Measurements from ENCODE around the gene FGF12. TPM values are rescaled to one million over a fixed set of nuclear protein-coding genes. Genes with fewer than 3 reads are reported as not detected.

The FGF12 gene
- polyA plus RNA-seq, 1 of the 3 experiments (the other 2 are of a cell fraction) = 0.30 TPM

DNA sequence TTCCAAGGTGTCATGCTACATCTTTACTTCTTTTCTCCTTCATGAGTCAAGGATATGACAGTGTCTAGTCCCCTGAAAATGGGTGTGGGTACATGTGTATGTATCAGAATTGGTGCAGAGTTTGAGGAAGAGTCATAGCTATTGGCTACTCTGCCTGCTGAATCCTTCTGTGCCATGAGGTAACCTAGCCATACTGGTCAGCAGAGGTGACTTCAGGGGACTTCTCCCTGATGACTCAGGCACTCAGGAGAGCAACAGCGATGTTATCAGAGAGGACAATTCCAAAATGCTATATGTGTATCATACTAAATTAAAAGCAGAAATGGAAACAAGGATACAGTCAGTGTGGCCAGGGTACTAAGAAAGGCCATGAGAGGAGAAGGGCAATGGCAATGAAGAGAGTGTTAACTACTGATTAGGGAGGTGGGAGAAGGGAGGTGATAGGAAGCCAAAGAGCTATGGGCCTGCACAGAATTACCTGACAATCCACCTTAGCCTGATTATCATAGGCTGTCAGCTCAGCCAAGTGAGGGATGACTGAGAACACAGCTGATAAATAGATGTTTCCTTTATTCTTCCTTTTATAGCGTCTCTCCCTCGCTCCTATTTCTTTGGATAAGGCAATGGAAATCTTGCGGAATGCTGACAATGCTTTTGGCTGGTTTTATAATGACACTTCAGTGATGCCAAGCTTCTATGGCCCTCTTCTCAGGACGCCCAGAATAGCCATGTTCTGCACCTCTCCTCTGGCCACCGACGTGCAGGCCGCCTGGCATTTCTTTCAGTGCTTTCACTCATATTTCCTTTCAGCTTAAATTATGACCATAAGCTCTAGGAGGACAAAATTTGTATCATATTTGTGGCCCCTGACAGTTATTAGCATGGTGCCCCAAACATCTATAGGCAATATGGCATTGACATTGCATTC lies 90.6 kb downstream of the FGF12 start:
- Histone ChIP-seq H3K36me3 (replicated peaks in 1 of 2; ENCODE audit: control insufficient read depth in 1 of 2, insufficient read depth in 2 of 2, low read length in 1 of 2) (no peaks in the 10 kb centered on the region), H3F3A (replicated peaks; ENCODE audit: insufficient read depth) (no peaks in the 10 kb centered on the region), H3K9me3 (no peaks in the 10 kb centered on the region), H3K79me2 (ENCODE audit: insufficient read depth) (no peaks in the 10 kb centered on the region), H3K4me2 (no peak overlapping the region), H3K27ac (ENCODE audit: low read depth in 2 of 2, low read length in 1 of 2) (no peak overlapping the region), H3K4me1 (ENCODE audit: control insufficient read depth in 1 of 2, insufficient read depth in 2 of 2, low read depth in 1 of 2, low read length in 1 of 2) (no peaks in the 10 kb centered on the region), H4K20me1 (ENCODE audit: insufficient read depth) (no peaks in the 10 kb centered on the region), H3K9me2 (no peaks in the 10 kb centered on the region), H3K9ac (no peak overlapping the region), H2AFZ (ENCODE audit: low read depth) (no peak overlapping the region), H3K27me3 (ENCODE audit: insufficient read depth) (no peaks in the 10 kb centered on the region), H3K4me3 (ENCODE audit: low read depth in 2 of 2, low read length in 1 of 2) (no peak overlapping the region)
- no peak for DNase-seq
- ChIA-PET POLR2A (no interaction called here), CTCF (no interaction called here)
- WGBS (ENCODE audit: low lambda C conversion rate) = 15% methylated on average over 8 of the region's 8 CpGs
- no peak for TF ChIP-seq TAF1 (IDR thresholded peaks at IDR 0.05; ENCODE audit: borderline replicate concordance, low read depth, low read length)
- TF ChIP-seq FOXJ3 (CRISPR knock-in tag; IDR thresholded peaks at IDR 0.05) = no peak
- TF ChIP-seq NRF1 (IDR thresholded peaks at IDR 0.05; ENCODE audit: low read depth, low read length) = no peak
- TF ChIP-seq RAD21 (IDR thresholded peaks at IDR 0.05; ENCODE audit: low read length) = no peak
- TF ChIP-seq CHD2 (IDR thresholded peaks at IDR 0.05; ENCODE audit: low read length, partially characterized antibody) = no peak
- TF ChIP-seq FOSL2 (IDR thresholded peaks at IDR 0.05; ENCODE audit: borderline replicate concordance, low read depth) = no peak
- no peak for TF ChIP-seq TCF12 (IDR thresholded peaks at IDR 0.05)
- TF ChIP-seq MXI1 (IDR thresholded peaks at IDR 0.05; ENCODE audit: low read depth, low read length) = no peak
- no peak for TF ChIP-seq YY1 (IDR thresholded peaks at IDR 0.05; ENCODE audit: low read depth)
- no peak for TF ChIP-seq ELF1 (IDR thresholded peaks at IDR 0.05)
- TF ChIP-seq, protein P1, sequence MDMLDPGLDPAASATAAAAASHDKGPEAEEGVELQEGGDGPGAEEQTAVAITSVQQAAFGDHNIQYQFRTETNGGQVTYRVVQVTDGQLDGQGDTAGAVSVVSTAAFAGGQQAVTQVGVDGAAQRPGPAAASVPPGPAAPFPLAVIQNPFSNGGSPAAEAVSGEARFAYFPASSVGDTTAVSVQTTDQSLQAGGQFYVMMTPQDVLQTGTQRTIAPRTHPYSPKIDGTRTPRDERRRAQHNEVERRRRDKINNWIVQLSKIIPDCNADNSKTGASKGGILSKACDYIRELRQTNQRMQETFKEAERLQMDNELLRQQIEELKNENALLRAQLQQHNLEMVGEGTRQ (IDR thresholded peaks at IDR 0.05; ENCODE audit: borderline replicate concordance, low read depth, low read length) = no peak

DNA sequence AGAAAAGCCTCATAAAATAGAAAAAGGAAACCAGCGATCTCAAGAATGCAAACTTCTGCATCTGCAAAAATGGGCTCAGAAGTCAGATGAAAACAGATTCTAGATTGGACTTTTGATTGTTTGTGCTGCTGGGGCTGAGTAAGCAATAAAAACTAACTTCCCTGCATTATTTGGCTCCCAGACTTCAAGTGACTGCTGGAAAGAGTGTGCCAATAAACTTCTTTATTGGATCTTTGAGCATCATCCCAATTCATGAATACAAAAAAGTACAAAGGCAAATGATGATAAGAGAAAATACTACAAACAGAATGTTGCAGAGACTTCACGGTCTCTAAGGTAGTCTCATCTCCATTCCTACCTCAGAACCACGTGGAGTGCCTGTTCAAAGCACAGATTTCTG lies 97.9 kb downstream of the FGF12 start:
- ChIA-PET CTCF (no interaction called here), POLR2A (no interaction called here)
- H3K9me2 ChIP-seq = no peaks in the 10 kb centered on the region
- H3K9ac ChIP-seq = no peak overlapping the region
- H3K79me2 ChIP-seq (ENCODE audit: insufficient read depth) = no peaks in the 10 kb centered on the region
- H3K9me3 ChIP-seq = no peaks in the 10 kb centered on the region
- H3F3A ChIP-seq (replicated peaks; ENCODE audit: insufficient read depth) = no peaks in the 10 kb centered on the region
- whole genome bisulfite sequencing (ENCODE audit: low lambda C conversion rate) = 8% methylated on average over 3 of the region's 3 CpGs
- no peaks in the 10 kb centered on the region for H4K20me1 ChIP-seq (ENCODE audit: insufficient read depth)
- no peaks in the 10 kb centered on the region for H3K27me3 ChIP-seq (ENCODE audit: insufficient read depth)
- no peak overlapping the region for H3K4me2 ChIP-seq
- H3K36me3 ChIP-seq (replicated peaks in 1 of 2; ENCODE audit: control insufficient read depth in 1 of 2, insufficient read depth in 2 of 2, low read length in 1 of 2) = no peaks in the 10 kb centered on the region
- no peak overlapping the region for H2AFZ ChIP-seq (ENCODE audit: low read depth)
- no peak overlapping the region for H3K4me3 ChIP-seq (ENCODE audit: low read depth in 2 of 2, low read length in 1 of 2)
- H3K4me1 ChIP-seq (ENCODE audit: control insufficient read depth in 1 of 2, insufficient read depth in 2 of 2, low read depth in 1 of 2, low read length in 1 of 2) = no peaks in the 10 kb centered on the region
- DNase-seq = no peak
- no peak for TF ChIP-seq FOXJ3 (CRISPR knock-in tag; IDR thresholded peaks at IDR 0.05)
- TF ChIP-seq FOSL2 (IDR thresholded peaks at IDR 0.05; ENCODE audit: borderline replicate concordance, low read depth) = no peak
- TF ChIP-seq RFX5 (IDR thresholded peaks at IDR 0.05; ENCODE audit: low read length) = no peak
- TF ChIP-seq MXI1 (IDR thresholded peaks at IDR 0.05; ENCODE audit: low read depth, low read length) = no peak
- no peak for TF ChIP-seq FOXM1 (IDR thresholded peaks at IDR 0.05; ENCODE audit: low read depth)
- TF ChIP-seq TEAD4 (IDR thresholded peaks at IDR 0.05; ENCODE audit: borderline replicate concordance, insufficient read depth) = no peak
- TF ChIP-seq POLR2AphosphoS5 (IDR thresholded peaks at IDR 0.05; ENCODE audit: low read depth, low read length) = no peak
- H3K27ac ChIP-seq (ENCODE audit: low read depth in 2 of 2, low read length in 1 of 2) = no peak overlapping the region
